Stimulated activated CD8-positive, alpha-beta memory T cell treated with anti-CD3 and anti-CD28 coated beads, Interleukin-2, amount 100 ng/mL, for 1 hour (primary cell): ENCODE data around the gene SIVA1.
A peak's percentile ranks its signal among the peaks of the same experiment; 100 is the strongest.

ENCODE experiments used
- DNase-seq, 2 donors: peaks; one replicate each; pipeline ENCODE4 v3.0.0-alpha.2; 2020; ENCODE audit warnings: low read depth in 2 of 2

The SIVA1 gene

DNA sequence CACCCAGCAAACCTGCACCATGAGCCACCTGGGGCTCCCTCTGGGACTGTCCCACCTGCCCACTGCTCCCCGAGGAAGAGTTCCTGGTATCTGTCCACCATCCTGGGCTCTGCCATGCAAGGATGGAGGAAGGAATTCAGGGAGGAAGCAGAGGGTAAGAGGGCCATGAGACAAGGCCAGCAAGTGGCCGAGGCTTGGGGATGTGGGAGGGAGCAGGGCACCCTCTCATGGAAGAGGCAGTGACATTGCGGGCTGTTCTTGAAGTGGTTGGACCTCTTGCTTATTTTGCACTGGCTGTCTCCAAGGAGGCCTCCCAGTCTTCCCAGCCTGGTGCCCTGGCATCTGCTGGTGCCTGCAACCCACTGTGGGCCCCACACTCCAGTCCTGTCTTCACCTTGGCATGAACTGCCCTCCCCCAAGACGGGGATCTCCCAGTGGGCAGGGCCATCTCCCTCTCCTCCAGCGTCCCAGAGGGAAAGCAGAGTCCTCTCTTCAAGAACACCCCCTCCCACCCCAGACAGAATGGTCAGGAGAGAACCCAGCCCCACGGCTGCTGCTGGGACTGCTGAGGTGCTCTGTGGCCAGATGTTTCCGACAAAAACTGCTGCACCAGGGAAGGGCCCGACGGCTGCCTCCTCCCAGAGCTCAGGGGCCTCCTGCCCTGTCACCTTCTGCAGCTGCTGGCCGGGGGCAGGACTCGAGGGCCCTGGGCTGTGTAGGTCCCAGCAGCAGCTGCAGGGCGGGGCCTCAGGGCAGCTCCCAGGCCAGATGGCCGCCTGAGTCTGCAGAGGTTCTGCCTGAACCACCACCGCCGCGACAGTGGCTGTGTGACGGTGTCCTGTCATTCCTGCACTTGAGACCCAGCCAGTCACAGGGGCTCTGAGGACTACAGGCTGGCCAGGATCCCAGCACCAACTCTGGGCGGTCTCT, 44.4 kb downstream of the SIVA1 start:
- no peak for DNase-seq

DNA sequence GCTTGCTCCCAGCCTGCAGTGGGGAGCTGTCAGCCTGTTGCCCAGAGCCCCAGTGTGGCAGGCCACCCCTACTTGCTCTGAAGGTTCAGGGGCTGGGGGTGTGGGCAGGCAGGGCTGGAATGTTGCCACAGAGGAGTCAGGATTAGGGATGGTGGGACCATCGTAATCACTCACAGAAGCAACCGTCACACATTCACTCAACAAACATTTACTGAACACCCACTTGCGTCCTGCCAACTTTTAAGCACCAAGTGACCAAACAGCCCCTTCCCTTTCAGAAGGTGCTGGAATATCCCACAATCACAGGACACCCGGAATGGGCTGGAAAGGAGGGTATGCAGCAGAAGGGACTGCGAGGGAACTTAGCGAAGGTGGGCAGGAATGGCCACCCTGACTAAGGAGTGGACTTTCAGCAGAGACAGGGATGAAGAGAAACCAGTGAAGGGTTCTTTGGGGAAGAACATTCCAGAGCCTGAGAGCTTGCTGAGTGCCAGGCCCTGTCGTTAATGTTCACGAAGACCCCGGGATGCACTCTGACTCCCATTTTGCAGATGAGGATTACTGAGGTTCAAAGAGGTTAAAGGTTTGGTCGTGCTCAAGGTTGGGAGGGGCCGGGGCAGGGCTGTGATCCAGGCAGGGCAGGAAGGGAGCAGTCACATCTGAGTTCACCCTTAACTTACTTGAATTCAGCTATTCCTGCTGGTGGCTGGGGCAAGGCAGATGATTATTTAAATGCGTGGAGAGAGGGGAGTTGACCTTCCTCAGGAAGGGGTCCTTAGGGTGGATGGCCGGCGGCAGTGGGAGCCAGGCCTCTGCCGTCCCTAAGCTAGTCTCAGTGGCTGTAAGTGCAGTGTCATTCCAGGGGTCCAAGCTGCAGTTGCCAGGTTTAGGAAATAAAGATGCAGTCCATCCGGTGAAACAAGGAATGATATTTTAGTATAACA, 45.6 kb downstream of the SIVA1 start:
- DNase-seq, result no peak

DNA sequence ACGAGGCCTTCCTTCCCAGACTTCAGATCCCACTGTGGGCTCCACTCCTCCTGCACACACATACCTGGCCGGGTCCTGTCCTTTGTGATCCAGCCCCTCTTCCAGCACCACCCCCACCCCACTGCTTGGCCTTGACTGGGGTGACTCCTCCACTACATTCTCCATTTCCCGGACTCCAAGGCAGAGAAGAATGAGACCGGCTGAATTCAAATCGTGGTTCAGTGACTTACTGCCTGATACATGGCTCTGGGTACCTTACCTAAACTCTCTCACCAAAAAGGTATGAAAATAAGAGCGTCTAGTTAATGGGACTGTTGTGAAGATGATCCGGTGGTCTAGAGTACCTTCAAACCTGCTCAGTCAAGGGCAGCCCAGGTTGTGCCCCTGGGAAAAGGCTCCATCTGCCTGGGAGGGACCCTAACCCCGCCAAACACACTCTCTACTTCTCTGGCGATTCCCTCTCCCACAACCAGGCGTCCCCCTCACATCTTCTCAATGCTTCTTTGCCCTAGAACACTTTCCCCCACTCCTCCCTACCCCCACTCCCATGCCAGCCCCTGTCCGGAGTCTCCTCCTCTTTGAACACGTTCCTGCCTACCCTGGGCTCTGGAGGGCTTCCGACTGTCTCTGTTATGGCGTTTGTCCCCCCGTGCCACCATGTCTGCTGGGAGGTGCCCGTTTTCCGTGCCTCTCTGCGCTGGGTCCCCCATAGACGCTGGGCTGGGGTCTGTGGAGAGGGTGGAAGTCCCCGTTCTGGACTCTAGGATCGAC, 46.5 kb downstream of the SIVA1 start:
- DNase-seq, result no peak

DNA sequence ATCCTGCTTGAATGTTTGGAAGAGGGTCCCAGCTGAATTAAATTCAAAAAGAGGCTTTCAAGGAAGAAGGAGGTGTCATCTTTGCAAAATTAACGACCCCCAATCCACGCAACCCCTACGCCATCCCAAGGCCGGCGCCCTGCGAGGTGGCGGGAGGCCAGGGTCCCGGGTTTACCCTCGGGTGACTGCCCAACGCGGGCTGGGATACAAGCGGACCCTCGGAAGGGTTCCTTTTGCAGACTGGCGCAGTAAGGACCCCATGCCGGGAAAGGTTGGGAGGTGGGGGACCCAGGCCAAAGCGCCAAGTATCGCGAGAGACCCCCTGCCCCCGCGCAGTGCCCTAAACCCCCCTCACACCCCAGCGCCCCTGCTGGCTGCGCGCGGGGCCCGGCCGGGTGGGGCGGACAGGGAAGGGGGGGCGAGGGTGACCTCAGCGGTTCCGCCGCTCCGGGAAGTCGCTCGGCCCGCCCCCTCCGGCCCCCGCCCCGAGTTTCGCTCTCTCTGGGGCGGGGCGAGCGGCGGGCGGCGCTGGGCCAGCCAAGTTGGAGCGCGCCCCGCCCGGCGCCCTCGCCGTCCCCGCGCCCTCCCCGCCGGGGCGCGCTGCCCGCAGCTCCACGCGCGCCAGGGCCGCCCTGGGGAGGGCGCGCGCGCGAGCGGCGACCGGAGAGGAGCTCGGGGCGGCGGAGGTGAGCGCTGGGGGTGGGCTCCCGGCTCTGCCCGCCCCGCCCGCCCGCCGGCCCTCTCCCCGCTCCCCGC, 47.2 kb downstream of the SIVA1 start:
- DNase-seq, result peak; percentile 60 to 82

GRCh38 chr14:104800771-104801519, 48.0 kb downstream of the SIVA1 start, which contains the start of gene ZBTB42:
TSS of gene ZBTB42 (plus strand) at chr14:104801101. CDS start at chr14:104801198, 97 bp downstream.
- DNase-seq, result peak; percentile 28 to 44

DNA sequence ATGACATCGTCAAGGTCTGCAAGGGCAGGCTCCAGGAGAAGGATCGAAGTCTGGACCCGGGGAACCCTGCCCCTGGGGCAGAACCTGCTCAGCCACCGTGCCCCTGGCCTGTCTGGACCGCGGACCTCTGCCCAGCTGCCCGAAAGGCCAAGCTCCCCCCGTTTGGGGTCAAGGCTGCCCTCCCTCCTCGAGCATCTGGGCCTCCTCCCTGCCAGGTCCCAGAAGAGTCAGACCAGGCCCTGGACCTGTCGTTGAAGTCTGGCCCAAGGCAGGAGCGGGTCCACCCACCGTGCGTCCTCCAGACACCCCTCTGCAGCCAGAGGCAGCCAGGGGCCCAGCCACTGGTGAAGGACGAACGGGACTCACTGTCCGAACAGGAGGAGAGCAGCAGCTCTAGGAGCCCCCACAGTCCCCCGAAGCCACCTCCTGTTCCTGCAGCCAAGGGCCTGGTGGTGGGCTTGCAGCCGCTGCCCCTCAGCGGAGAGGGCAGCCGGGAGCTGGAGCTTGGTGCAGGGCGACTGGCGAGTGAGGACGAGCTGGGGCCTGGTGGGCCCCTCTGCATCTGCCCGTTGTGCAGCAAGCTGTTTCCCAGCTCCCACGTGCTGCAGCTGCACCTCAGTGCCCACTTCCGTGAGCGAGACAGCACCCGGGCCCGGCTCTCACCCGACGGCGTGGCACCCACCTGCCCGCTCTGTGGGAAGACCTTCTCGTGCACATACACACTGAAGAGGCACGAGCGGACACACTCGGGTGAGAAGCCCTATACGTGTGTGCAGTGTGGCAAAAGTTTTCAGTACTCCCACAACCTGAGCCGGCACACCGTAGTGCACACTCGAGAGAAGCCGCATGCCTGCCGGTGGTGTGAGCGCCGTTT, 48.8 kb downstream of the SIVA1 start:
- no peak for DNase-seq

DNA sequence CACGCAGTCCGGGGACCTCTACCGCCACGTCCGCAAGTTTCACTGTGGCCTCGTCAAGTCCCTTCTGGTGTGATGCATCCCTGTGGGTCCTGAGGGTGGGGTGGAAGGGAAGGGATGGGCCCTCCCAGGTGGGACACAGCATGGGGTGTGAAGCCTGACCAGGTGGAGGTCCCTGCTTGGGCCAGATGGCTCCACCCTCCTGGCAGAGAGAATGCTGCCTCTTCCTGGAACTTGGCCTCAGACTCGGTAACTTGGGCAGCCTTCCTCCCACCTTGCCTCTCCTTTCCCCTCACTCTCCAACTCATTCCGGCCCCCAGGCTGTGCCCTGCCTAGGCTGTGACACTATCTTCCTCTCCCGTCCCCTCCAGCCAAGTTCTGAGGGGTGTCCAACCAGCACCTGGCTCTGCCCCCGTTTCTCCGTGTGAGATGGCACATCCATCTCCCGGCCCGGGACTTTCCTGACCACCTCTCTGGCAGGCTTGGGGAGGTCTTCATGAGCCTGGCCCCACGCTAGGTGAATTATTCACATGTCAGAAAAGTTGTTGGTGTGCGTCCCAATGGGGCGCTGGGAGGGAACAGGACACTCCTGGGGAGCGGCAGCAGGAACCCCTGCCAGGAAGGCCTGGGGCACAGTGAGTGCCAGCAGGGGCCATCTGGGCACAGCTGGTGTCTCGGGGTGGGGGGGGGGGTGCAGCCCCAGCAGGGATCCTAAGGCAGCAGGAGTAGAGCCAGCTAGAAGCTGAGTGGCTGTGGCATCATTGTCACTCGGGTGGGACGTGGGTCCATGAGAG, 49.6 kb downstream of the SIVA1 start:
- DNase-seq, result no peak

DNA sequence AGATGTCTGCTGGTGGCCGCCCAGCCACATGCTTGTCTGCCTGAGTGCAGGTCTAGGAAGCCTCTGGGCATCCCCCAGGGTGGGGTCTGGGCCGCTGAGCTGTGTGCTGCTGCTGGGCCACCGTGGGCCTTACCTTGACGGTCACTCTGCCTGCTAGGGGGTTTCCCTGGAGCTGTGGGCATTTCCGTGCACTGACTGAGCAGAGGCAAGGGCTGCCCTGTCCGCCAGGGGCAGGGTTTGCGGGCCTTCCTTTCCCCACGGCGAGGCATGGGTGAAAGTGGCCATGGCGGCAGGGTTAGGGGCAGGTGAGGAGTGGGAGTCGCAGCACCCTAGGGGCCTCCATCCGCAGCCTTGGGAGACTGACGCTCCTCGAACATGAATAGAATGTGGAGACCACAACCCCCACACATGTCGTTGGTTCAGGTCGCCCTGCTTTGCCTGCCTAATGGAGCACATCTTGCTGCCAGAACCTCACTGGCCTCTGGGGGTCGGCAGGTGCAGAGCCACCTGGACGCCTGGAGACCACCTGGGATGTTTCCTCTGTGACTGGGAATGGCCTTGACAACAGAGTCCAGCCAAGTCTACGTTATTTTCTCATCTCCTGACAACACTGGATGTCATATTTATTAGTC, 50.4 kb downstream of the SIVA1 start:
- no peak for DNase-seq

GRCh38 chr14:104803912-104804410, 51.0 kb downstream of the SIVA1 start:
- DNase-seq, result no peak

GRCh38 chr14:104804481-104805325, 51.8 kb downstream of the SIVA1 start:
- no peak for DNase-seq

GRCh38 chr14:104805326-104805678, 52.4 kb downstream of the SIVA1 start:
- no peak for DNase-seq

- no peak for DNase-seq
Observed at GRCh38 chr14:104805941-104806624, 53.1 kb downstream of the SIVA1 start.

GRCh38 chr14:104806625-104807465, 53.9 kb downstream of the SIVA1 start:
- DNase-seq, result no peak

DNA sequence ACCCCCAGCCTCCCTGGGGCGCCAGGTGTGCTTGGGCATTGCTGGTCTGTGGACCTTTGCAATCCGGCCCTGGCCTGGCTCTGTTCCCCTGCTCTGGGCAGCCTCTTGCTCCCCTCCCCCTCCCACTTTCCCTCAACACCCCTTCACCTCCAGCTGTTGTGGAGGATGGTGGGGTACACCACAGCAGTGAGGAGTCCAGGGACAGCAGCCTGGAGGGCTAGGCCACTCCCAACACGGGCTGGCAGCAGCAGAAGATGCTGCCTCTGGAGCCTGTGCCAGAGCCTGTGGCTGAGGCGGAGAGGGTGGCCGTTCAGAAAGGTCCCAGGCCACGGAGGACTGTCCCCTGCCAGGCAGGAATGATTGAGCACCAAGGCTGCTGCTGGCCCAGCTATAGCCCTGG, 55.5 kb downstream of the SIVA1 start:
- DNase-seq, result no peak
